DOHH2 (cell line): Measurements from ENCODE around the gene TIMM21.

Experiments used
- H3F3A ChIP-seq: fragments of 200-600 bp; sonication (generic), shearing (Covaris generic); 2 replicates; pipeline ENCODE4 v1.6.0; 2016; ENCODE audit warnings: antibody characterized with exemption, mild to moderate bottlenecking; ENCODE audit not compliant: control insufficient read depth, insufficient read depth
- H3K27ac ChIP-seq: fragments of 200-600 bp; sonication (generic); 2 replicates; pipeline ENCODE4 v1.5.1; 2014; ENCODE audit warnings: low read depth, mild to moderate bottlenecking, low read length, moderate library complexity
- H3K27me3 ChIP-seq: fragments of 200-600 bp; sonication (generic); 2 replicates; pipeline ENCODE4 v1.6.1; 2014; ENCODE audit warnings: mild to moderate bottlenecking, low read length, mixed read lengths; ENCODE audit not compliant: control insufficient read depth
- H3K36me3 ChIP-seq: fragments of 200-600 bp; sonication (generic); 2 replicates; pipeline ENCODE4 v1.6.1; 2014; ENCODE audit warnings: mild to moderate bottlenecking, low read length, moderate library complexity, mixed read lengths; ENCODE audit not compliant: control insufficient read depth
- H3K4me1 ChIP-seq: fragments of 200-600 bp; sonication (generic); 2 replicates; pipeline ENCODE4 v1.6.1; 2014; ENCODE audit warnings: mild to moderate bottlenecking, low read length, mixed read lengths; ENCODE audit not compliant: control insufficient read depth
- H3K4me2 ChIP-seq: fragments of 200-600 bp; sonication (generic); 2 replicates; pipeline ENCODE4 v1.6.0; 2014; ENCODE audit warnings: mild to moderate bottlenecking, low read length, moderate library complexity
- H3K4me3 ChIP-seq: fragments of 200-600 bp; sonication (generic); 2 replicates; pipeline ENCODE4 v1.5.1; 2014; ENCODE audit warnings: mild to moderate bottlenecking, low read length, mixed read lengths
- H3K79me2 ChIP-seq: fragments of 200-600 bp; sonication (generic); 2 replicates; pipeline ENCODE4 v1.6.1; 2014; ENCODE audit warnings: mild to moderate bottlenecking, low read length, mixed read lengths; ENCODE audit not compliant: control insufficient read depth
- H3K9me2 ChIP-seq: fragments of 200-600 bp; sonication (generic); replicated peaks from 2 replicates; pipeline ENCODE4 v1.6.1; 2014; ENCODE audit warnings: mild to moderate bottlenecking, low read length, mixed read lengths; ENCODE audit not compliant: control insufficient read depth
- H3K9me3 ChIP-seq: fragments of 200-600 bp; sonication (generic); 2 replicates; pipeline ENCODE4 v1.6.1; 2014; ENCODE audit warnings: antibody characterized with exemption, low read length, mixed read lengths; ENCODE audit not compliant: control insufficient read depth, insufficient read depth
- H4K20me1 ChIP-seq: fragments of 200-600 bp; sonication (generic); 2 replicates; pipeline ENCODE4 v1.6.0; 2014; ENCODE audit warnings: low read depth, mild to moderate bottlenecking, antibody characterized with exemption, low read length, moderate library complexity; ENCODE audit not compliant: control insufficient read depth, insufficient read depth
- CTCF ChIP-seq: fragments of 200-600 bp; sonication (generic); IDR thresholded peaks from one replicate; pipeline ENCODE4 v1.5.1; 2014; ENCODE audit warnings: antibody characterized with exemption, mild to moderate bottlenecking, low read depth, low read length; ENCODE audit not compliant: poor library complexity, severe bottlenecking
- EZH2phosphoT487 ChIP-seq: fragments of 200-600 bp; sonication (generic); IDR thresholded peaks from 2 replicates; pipeline ENCODE4 v1.6.1; 2017; ENCODE audit warnings: borderline replicate concordance, mild to moderate bottlenecking, antibody characterized with exemption, low read length, moderate library complexity, mixed read lengths

TIMM21 gene

DNA sequence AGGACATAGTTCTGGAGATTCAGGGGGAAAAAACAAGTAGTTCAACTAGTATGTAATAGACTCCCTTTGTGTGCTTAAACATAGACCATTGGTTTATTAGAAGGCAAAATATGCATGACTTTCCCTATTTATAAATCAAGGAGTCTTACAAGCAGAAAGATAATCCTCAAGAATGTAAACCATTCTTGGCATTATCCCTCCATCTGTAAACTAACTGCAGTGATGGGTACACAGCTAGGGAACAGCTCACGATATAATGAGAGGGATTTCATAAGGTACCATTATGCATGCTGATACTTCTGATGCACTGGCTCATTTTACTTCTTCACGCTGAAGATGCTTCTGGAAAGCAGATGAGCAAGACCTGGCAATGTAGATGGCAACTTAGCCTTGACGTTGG lies 1.6 kb upstream of the TIMM21 start:
- Histone ChIP-seq H3K9me3 (no peaks in the 10 kb centered on the region), H3K9me2 (no peaks in the 10 kb centered on the region), H3K4me2 (peak overlapping the region; percentile 94), H3K27me3 (peaks cover 9% of the 10 kb centered on the region), H3K4me1 (peaks cover 31% of the 10 kb centered on the region), H3K79me2 (peaks cover 34% of the 10 kb centered on the region), H3K4me3 (peak overlapping the region; percentile 92), H4K20me1 (no peaks in the 10 kb centered on the region), H3F3A (no peaks in the 10 kb centered on the region), H3K27ac (no peak overlapping the region), H3K36me3 (peaks cover 32% of the 10 kb centered on the region)
- TF ChIP-seq EZH2phosphoT487 (no peak), CTCF (no peak)

- Histone ChIP-seq H3K27me3 (peaks cover 4% of the 10 kb centered on the region), H3K4me1 (peaks cover 33% of the 10 kb centered on the region), H3K4me3 (peak overlapping the region; percentile 92), H3K36me3 (peaks cover 37% of the 10 kb centered on the region), H3K27ac (no peak overlapping the region), H3F3A (no peaks in the 10 kb centered on the region), H3K9me2 (no peaks in the 10 kb centered on the region), H3K79me2 (peaks cover 41% of the 10 kb centered on the region), H3K4me2 (peak overlapping the region; percentile 94), H3K9me3 (no peaks in the 10 kb centered on the region), H4K20me1 (peaks cover 3% of the 10 kb centered on the region; the same call in 1 of the 2 replicates)
- no peak for TF ChIP-seq CTCF
- no peak for TF ChIP-seq EZH2phosphoT487
Measured at GRCh38 chr18:74147491-74147778, 888 bp upstream of the TIMM21 start.

DNA sequence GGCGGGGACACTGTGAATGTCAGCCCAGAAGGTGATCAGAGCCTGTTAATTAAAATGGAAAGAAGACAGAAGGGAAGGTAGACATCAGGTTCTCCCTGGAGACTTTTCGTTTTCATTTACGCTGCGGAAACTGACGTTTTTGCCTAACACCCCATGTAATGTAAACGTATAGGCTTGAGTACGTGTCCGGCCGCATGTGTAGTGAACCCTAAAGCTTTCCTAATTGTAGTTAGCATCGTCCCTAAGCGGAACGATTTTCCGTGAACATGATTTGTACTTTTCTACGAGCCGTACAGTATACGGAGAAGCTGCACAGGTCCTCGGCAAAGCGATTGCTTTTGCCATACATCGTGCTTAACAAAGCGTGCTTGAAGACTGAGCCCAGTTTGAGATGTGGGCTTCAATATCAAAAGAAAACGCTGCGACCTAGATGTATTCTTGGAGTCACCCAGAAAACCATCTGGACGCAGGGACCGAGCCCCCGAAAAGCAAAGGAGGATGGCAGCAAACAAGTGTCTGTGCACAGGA lies 284 bp downstream of the TIMM21 start:
- H3K4me2 ChIP-seq, result peak overlapping the region; percentile 94
- no peaks in the 10 kb centered on the region for H3K9me3 ChIP-seq
- peaks cover 53% of the 10 kb centered on the region for H3K79me2 ChIP-seq
- H3K9me2 ChIP-seq, result no peaks in the 10 kb centered on the region
- peak overlapping the region; percentile 92 for H3K27ac ChIP-seq
- H4K20me1 ChIP-seq, result peaks cover 14% of the 10 kb centered on the region; the same call in 1 of the 2 replicates
- H3K36me3 ChIP-seq, result peaks cover 48% of the 10 kb centered on the region
- H3K27me3 ChIP-seq, result peaks cover 3% of the 10 kb centered on the region; the same call in 1 of the 2 replicates
- no peaks in the 10 kb centered on the region for H3F3A ChIP-seq
- H3K4me3 ChIP-seq, result peak overlapping the region; percentile 92
- H3K4me1 ChIP-seq, result peaks cover 35% of the 10 kb centered on the region
- no peak for TF ChIP-seq CTCF
- TF ChIP-seq EZH2phosphoT487, result no peak
